Dermis microvascular lymphatic vessel endothelial cell (primary cell): ENCODE results near the gene MACC1. TPM values are rescaled to one million over a fixed set of nuclear protein-coding genes. Genes with fewer than 3 reads are reported as not detected.

ENCODE experiments used
- DNase-seq, 2 donors: peaks; one replicate each; pipeline versions ENCODE4 v3.0.0 to v3.0.0-alpha.2; 2010; ENCODE audit warnings: low read depth in 2 of 2
- total RNA-seq: library from RNA; depleted of rRNA; stranded (reverse); fragments of >200 nt; gene quantifications from 2 replicates; pipeline ENCODE4 v1.2.1, GENCODE V29; 2014

The MACC1 gene
- total RNA-seq, 1 donor from 2014 or later = not detected

DNA sequence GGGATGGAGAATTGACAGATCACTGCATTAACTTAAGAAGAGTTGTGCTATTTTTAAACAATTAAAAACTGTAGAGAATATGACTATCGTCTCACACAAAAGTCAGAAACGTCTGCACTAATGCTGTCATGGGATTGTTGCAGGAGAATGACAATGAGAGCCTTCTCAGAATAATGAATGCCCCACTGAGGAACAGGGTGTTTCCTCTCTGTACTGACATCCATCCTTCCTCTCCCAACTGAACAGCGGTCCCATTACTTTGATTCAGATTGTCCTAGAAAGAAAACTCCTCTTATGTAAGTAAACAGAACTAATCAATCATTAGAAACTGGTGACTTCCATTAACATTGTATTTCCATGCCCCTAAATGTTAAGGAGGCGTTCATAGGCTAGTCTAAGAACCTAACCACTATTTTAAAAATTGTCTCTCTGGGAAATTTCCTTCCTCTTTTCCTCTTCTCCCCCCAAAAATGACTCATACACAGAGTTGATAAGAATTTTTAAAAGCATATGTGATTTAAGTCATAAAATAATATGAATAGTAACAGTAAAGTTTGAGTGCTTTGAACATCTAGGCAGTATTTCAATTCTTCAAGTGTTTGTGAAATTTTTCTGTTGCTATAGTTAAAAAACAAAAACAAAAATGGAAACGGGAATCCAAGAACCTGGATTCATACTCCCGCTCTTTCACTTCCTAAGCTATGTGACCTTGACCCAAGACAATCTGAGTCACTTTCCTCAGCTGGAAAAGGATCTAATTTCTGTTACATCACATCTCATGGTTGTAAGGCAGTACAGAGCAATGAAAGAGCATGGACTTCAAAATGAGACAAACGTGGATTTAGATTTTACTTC lies 12.7 kb upstream of the MACC1 start:
- DNase-seq = peak in 1 of 2 donors; percentile 91

DNA sequence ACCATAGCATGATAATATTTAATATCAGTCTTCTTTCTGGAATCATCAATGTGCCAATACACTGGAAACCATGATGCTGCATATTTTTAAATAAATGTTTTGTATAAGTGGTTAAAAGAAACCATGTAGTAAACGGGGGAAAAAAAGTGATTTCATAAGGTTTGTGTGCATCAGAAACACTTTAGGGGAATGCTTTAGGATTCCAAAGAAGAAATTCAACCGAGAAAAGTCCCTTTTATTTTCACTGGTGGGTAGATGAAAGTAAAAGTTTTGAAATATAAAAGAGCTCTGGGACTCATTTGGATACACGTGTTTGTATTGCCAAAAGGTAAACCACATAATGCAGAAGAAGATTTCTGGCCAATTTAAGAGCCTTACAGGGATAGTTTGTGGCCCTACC lies 11.9 kb upstream of the MACC1 start:
- DNase-seq = no peak

DNA sequence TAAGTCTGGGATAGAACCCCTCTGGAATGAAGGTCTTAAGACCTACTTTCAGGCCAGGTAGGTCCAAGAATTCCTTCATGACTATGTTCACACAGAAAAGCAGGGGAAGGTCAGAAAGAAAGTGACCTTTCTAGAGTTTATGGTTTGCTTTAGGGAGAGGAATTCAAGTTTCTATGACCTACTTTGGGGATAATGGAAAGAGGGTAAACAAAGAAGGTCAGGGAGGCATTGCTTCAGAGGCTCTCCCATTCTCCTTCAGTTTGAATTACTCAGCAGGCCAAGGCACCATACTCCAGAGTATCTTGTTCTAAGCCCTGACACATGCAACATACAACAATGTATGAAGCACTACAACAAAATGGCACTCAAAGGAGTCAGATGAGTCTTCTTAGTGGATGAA lies 11.5 kb upstream of the MACC1 start:
- no peak for DNase-seq

DNA sequence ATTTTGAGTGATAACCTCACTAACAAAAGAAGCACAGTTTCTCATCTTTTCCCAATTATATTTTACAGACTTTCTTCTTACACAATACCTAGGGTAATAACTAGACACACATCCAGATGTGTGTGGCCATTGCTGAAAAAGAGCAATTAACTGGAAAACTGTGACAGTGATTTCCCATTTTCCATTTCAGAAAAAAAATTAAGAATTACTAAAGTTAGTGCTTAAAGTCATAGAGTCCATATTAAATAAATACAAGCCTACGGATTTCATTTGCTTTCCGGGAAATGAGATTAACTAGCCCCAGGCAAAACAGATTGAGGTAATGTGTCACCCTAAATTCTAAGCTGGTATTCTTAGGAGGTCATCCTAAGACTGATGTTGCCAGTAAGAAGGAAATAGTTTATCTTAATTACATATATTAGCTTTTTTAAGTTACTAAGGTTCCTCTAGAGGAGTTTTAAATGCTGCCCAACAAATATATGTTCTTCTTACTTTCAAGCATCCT lies 10.2 kb upstream of the MACC1 start:
- no peak for DNase-seq

DNA sequence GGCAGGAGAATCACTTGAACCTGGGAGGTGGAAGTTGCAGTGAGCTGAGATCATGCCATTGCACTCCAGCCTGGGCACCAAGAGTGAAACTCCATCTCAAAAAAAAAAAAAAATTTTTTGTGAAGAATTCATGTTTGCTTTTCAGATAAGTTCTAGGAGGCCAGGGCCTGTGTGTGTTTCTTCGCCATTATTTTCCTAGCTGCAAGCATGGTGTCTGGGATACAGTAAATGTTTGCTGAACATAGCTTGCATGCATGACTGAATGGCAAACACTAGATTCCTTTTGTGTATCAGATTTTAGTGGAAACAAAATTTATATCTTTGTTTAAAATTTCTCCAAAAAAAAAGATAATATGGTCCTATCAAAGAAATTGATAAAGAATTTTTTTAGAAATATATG lies 9.7 kb upstream of the MACC1 start:
- no peak for DNase-seq

DNA sequence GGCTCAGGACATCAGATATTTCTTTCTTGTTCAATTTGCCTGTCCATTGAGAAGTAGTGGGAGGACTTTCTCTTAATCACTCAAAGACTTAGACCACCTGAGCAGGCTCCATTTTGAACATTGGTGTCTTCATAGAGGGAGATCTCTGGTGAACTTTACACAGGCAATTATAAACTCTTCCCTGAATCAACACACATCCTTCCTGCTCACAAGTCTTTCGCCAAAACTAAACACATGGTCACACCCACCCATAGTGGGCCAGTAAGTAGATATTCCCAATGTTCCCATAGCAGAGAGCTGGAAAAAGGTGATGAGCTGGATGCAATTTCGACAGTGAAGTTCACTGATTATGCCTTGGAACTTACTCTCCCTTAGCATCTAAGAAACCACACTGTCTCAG lies 8.2 kb upstream of the MACC1 start:
- no peak for DNase-seq

DNA sequence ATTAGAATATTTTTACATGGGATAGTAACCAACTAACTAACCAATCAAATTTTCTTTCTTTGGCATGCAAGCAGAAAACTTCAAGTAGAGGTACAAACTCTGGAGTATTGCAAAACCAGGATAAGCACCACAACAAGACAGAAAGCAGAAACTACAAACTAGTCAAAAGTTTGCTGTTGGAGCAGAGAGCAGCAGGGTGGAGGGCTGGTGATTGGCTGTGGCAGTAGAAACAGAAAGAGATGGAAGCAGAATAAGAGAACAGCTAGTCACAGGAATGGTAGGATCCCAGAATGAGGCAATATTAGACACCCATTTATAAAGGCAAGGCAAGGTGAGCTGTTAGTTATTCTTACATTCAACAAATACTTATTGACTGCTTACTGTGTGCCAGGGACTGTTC lies 6.8 kb upstream of the MACC1 start:
- no peak for DNase-seq

DNA sequence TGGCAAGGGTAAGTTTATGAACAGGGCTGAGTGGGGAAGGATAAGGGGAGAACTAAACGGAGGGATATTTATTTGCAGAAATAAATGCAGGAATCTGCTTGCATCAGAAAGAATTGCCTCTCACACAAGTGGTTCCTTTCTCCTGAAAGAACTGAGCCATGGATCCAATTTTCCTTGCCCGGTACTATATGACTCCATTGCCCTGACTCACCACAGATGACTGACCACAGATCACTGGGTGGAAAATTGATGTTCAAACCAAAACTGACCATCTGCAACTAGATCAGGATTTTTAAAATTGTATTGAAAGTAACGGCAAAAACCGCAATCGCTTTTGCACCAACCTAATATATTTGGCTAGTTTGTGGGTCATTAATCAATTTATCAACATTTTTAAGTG lies 6.2 kb upstream of the MACC1 start:
- no peak for DNase-seq

DNA sequence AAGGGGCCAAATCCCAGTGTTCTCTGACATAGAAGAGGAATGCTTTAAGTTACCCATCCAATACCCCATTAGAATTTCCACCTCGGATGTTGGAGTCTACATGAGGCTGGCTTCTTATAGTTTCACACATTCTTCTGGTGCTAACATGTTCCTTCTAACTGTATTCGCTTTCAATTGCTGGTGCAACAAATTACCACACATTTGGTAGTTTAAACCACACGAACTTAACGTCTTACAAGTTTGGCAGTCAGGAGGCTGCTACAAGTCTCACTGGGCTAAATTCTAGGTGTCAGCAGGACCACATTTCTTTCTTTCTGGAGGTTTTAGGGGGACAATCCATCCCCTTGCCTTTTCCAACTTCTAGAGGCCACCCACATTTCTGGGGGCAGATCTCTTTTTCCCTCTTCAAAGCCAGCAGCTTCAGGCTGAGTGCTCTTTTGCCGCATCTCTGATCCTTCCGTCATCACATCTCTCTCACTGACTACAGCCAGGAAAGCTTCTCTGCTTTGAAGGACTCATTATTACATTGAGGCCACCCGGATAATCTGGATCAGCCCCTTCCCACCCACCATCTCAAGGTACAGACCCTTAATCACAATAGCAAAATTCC lies 5.1 kb upstream of the MACC1 start:
- DNase-seq = no peak

DNA sequence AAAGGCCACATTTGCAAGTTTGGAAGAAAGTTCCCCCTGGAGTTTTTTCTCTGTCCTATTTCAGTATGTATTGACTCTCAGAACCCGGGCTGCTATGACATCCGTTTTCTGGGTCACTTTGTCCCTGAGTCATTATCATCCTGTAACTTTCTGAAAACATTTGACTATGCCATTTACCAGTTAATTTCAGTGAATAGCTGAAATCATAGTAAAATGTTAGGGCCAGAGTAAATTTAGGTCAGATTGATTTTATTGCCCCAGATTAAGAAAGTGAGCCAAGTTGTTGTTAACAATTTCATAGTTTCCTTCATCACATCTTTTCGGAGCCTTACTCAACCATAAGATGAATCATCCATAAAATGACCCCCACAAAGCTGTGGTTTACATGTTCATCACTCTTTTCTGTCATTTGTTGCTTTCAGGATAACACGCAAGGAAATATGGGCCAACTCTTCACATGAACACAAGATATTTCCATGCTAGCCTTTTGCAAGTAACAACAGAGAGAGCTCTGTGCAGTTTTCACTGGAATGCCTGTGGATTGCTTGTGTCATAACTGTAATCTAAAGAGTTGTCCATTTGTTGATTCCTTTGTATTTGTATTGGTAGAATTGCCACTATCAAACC lies 3.9 kb upstream of the MACC1 start:
- no peak for DNase-seq

DNA sequence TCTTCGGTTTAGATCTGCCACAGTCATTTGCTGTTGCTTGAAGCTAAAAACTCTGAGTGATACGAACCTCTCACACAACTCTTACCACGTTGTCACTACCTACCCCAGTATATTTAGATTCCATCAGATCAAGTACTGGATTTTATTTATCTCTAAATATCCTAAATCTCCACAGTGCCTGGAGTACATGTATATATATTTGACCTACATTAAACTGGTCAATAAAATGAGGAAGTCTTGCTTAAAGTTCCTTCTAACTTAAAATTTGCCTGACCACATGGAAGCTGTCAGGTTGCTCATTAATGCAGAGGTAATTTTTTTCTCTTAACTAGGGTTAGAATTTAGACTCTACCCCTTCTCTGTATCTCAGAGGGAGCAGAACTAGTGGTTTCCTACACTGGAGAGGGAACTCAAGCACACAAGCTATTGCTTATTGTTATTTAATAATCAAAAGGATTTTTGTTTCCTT lies 3.1 kb upstream of the MACC1 start:
- DNase-seq = no peak

DNA sequence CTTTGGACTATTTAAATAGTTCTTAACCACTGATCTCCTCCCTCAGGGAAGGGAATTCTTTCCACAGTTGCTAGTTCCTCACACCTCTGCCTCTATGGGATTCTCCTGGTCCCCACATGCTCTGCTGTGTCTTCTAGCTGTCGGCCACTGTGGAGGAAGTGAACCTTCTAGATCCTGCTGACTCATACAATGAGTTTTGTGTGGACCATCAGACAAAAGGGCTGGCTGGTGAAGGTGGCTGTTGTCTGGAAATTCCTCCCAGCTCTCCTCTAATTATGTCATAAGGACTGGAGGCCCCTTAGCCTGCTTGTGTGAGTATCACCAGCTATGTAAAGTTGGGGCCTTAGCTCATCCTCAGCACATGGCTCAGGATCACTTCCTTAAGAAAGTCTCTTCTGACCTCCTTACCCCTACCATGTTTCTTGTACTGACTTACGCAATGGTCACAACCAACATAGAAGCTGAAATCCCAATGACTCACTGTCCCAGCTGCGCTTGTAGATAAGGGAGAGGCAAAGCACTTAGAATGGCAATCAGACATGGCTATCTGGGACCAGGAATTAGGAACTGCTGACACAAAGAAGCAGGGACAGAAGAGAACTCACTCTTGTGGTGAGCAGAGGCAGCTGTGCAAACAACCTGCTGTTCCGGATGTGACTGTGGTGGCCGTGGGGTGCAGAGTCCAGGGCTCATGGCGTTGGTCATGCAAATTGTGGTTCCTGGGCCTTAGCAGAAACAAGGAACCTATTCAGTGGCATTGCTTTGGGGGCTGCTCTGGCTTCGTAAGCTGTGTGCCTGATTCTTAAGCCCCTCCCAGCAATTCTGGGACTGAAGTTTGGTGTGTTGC lies 2.5 kb upstream of the MACC1 start:
- DNase-seq = peak in 1 of 2 donors; percentile 84

DNA sequence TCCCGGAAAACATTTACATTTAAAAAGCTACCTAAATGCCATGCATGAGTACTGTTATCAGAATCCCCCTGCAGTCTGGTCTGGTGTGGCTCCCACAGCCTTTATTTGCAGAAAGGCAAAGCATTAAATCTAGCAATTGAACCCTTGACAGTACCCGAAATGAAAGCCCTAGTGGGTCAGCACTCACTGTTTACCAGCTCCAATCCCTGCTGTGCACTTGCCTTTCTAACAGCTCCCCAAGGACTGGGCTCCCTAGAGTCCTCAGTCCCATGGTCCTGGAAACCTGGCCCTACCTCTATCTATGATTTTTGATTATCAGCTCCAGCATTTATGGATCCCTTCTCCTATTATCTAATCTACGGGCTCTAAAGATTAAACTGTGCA lies 1.9 kb upstream of the MACC1 start:
- no peak for DNase-seq

DNA sequence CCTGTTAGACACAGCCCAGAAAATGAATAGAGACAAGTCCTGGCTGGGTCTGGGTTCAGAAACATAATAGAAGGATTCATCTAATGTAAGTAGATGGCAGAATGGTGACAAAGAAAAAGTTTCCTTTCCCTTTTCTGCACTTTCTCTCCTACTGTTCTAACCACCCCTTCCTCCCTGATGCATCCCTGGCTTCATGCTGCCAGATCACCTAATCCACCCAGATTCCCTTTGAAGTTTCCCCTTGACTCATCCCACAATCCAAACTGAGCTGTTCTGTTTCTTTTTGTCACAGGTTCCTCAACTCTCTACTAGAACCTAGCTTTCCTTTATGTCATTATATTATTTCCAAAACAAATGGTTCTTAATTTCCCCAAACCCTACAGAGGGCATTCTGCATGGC lies 1.1 kb upstream of the MACC1 start:
- DNase-seq = no peak

DNA sequence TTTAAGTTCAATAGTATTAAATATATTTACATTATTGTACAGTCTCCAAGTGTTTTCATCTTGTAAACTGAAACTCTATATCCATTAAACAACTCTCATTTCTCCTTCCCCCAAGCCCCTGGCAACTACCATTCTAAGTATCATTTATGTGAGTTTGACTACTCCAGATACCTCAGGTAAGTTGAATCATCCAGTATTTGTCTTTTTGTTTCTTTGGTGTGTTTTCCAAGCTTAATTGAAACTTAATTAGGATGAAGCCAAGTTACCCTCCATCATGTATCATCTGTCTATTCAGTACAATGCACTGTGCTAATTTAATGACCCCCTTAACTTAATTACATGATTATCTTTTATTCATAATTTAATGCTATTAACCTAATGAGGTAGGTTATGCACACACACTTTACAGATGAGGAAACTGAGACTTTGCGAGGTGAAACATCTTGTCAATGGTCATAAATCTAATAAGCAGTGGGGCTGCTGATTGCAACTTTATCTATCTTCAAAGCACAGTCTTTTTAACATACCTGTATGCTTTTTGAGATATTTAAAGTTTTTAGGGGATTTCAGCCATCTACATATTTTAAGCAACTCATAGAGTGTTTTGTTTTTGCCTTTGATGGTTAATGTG lies 663 bp downstream of the MACC1 start:
- DNase-seq = no peak

DNA sequence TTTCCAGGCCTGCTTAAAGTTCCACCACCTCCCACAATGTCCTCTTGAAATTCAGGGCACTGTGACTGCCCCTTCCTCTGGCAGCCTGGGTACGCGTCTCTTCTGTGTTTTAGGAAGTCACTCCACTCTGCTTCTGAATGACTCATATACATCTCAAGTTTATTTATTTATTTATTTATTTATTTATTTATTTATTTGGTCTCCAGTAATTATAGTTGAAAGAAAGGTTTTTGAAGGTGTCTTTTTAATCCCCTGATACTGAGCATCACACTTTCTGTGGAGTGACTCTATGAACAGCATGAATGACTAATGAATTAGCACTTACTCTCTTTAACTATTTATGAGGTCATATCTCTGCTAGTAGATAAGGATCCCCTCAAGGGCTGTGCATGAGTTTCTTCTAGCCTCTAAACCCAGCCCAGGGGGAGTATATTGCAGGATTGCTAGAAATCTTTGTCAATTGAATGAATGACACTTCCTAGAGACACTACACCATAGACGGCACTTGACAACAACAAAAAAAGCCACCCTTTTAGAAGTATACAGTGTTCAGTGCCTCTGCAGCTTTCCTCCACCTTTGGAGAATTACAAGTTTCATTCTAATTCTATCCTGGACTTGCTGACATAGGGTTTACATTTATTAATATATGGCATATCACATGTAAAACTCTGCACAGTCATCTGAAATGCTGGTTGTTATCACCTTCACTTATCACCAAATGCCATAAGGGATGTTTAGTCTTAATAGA lies 2.1 kb downstream of the MACC1 start:
- no peak for DNase-seq

DNA sequence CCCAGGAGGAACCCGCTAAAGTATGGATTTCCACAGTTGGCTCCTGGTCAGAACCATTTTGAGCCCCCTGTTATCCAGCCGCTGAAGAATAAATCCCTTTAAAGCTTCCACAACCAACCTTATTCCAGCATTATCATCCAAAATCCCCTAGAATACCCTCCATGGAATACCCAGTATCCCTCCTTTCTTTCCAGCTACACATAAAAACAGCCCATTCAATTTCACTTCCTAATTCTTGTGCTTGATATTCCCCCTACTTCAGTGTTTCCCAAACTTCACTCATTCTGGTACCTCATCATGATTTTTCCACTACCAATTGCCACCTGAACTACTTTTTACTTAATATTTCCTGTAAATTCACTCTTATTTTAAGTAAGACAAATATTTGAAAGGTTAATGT lies 3.1 kb downstream of the MACC1 start:
- no peak for DNase-seq

DNA sequence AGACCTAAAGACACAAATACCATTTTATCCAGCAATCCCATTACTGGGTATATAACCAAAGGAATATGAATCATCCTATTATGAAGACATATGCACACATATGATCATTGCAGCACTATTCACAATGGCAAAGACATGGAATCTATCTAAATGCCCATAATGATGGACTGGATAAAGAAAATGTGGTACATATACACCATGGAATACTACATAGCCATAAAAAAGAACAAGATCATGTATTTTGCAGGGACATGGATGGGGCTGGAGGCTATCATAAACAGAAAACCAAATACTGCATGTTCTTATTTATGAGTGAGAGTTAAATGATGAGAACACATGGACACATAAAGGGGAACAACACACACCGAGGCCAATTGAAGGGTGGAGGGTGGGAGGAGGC lies 3.8 kb downstream of the MACC1 start:
- no peak for DNase-seq

DNA sequence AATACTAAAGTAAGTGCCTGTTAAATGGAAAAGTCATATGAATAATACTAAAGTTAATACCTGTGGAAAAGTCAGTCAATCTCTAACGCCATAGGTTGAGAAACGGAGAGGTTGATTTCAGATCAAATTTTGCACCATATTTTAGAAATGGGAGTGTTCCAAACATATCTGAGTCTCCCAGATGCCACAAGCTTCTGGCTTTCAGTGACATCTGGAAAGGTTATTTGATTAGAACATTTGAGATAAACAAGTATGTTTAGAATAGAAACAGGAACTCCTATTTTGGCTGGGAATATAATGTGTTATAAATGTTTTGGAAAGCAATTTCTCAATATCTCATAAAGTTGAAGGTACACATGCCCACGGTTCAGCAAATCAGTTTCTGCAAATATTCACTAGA lies 5.8 kb downstream of the MACC1 start:
- no peak for DNase-seq

DNA sequence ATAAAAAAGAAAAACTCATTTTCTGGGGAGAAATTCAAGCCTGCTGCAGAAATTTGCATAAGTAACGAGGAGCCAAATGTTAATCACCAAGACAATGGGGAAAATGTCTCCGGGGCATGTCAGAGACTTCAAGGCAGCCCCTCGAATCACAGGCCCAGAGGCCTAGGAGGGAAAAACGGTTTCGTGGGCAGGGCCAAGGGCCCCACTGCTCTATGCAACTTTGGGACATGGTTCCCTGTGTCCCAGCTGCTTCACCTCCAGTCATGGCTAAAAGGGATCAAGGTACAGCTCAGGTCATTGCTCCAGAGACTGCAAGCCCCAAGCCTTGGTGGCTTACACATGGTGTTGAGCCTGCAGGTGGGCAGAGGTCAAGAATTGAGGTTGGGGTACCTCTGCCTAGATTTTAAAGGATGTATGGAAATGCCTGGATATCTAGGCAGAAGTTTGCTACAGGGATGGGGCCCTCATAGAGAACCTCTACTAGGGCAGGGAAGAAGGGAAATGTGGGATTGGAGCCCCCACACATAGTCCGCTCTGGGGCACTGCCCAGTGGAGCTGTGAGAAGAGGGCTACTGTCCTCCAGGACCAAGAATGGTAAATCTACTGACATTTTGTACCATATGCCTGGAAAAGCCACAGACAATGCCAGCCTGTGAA lies 8.4 kb downstream of the MACC1 start:
- no peak for DNase-seq
